HepG2 (cell line): ENCODE results near the gene VAC14. TPM values are rescaled to one million over a fixed set of nuclear protein-coding genes. Genes with fewer than 3 reads are reported as not detected.

ENCODE experiments used
- ASH2L ChIP-seq: fragments of 300-600, 200-600 bp; sonication (generic); IDR thresholded peaks from 2 replicates; pipeline ENCODE4 v1.7.0; 2017; ENCODE audit warnings: low read depth, mild to moderate bottlenecking, moderate library complexity, mixed read lengths, low read length; ENCODE audit not compliant: insufficient read length
- BORCS8-MEF2B ChIP-seq: sonication (generic); formaldehyde crosslinking; IDR thresholded peaks from 2 replicates; pipeline ENCODE4 v1.8.0; 2022; ENCODE audit warnings: mild to moderate bottlenecking, missing genetic modification reagents
- DRAP1 ChIP-seq: IDR thresholded peaks from 2 replicates; pipeline ENCODE4 v1.6.1; 2016; ENCODE audit warnings: missing genetic modification reagents, missing compliant biosample characterization
- FOSL2 ChIP-seq: sonication (generic); formaldehyde crosslinking; IDR thresholded peaks from 2 replicates; pipeline ENCODE4 v1.4.0; 2020; ENCODE audit warnings: missing genetic modification reagents
- MAX ChIP-seq: IDR thresholded peaks from 2 replicates; pipeline ENCODE4 v1.6.1; 2012; ENCODE audit warnings: inconsistent platforms
- PHF21A ChIP-seq: sonication (generic); formaldehyde crosslinking; IDR thresholded peaks from 2 replicates; pipeline ENCODE4 v1.5.0; 2020; ENCODE audit warnings: mild to moderate bottlenecking, missing genetic modification reagents
- SIN3B ChIP-seq: fragments of 150-350 bp; IDR thresholded peaks from 2 replicates; pipeline ENCODE4 v1.6.1; 2014; ENCODE audit warnings: low read length
- XRCC5 ChIP-seq: fragments of 200-400 bp; formaldehyde crosslinking; optimal IDR thresholded peaks from 2 replicates; pipeline ENCODE3; 2017; ENCODE audit warnings: mild to moderate bottlenecking, low read length
- ZBTB3 ChIP-seq: sonication (generic); formaldehyde crosslinking; IDR thresholded peaks from 2 replicates; pipeline ENCODE4 v1.4.0; 2020; ENCODE audit warnings: low read depth, mild to moderate bottlenecking, moderate library complexity, missing genetic modification reagents, borderline replicate concordance
- ZNF251 ChIP-seq: sonication (generic); formaldehyde crosslinking; IDR thresholded peaks from 2 replicates; pipeline ENCODE4 v1.9.0; 2021; ENCODE audit warnings: mild to moderate bottlenecking, missing genetic modification reagents
- ZNF382 ChIP-seq: sonication (generic); formaldehyde crosslinking; IDR thresholded peaks from 2 replicates; pipeline ENCODE4 v1.5.0; 2020; ENCODE audit warnings: missing genetic modification reagents, mild to moderate bottlenecking, borderline replicate concordance
- ZNF598 ChIP-seq: sonication (generic); formaldehyde crosslinking; IDR thresholded peaks from 2 replicates; pipeline ENCODE4 v1.5.1; 2020; ENCODE audit warnings: mild to moderate bottlenecking, missing genetic modification reagents, borderline replicate concordance
- ZNF777 ChIP-seq: sonication (generic); formaldehyde crosslinking; IDR thresholded peaks from 2 replicates; pipeline ENCODE4 v1.4.0; 2020; ENCODE audit warnings: missing genetic modification reagents
- ZNF780A ChIP-seq: sonication (generic); formaldehyde crosslinking; IDR thresholded peaks from 2 replicates; pipeline ENCODE4 v1.8.0; 2022; ENCODE audit warnings: mild to moderate bottlenecking, missing genetic modification reagents, moderate library complexity
- ZNF850 ChIP-seq: sonication (generic); formaldehyde crosslinking; conservative IDR thresholded peaks from 2 replicates; pipeline ENCODE4 v1.9.0; 2021; ENCODE audit warnings: mild to moderate bottlenecking, missing genetic modification reagents
- ZSCAN20 ChIP-seq: sonication (generic); formaldehyde crosslinking; IDR thresholded peaks from 2 replicates; pipeline ENCODE4 v1.4.0; 2020; ENCODE audit warnings: missing genetic modification reagents, mild to moderate bottlenecking, borderline replicate concordance
- polyA plus RNA-seq, 8 experiments: library from polyadenylated mRNA; depleted of rRNA in 3 of 8; stranded (reverse) in 7 of 8; unstranded in 1 of 8; fragments of >200 nt; fragmentation: Illumina TruSeq in 4 of 8; extraction: Trizol in 4 of 8; gene quantifications; 2 replicates each; pipeline versions ENCODE4 v1.2.1 to v1.2.3, GENCODE V29; 2011 to 2016; ENCODE audit warnings: low read depth in 4 of 8, missing spikeins in 1 of 8, mixed read lengths in 1 of 8; ENCODE audit not compliant: insufficient read depth in 1 of 8
- total RNA-seq, 5 experiments: library from RNA; depleted of rRNA; stranded (reverse); fragments of >200 nt; fragmentation: Illumina TruSeq; extraction: Trizol; gene quantifications; 2 replicates each; pipeline ENCODE4 v1.2.3, GENCODE V29; 2016; ENCODE audit warnings: low read depth in 1 of 5
- TF ChIP-seq, protein P1 (sequence below): sonication (generic); formaldehyde crosslinking; conservative IDR thresholded peaks from 2 replicates; pipeline ENCODE4 v1.8.0; 2022; ENCODE audit warnings: mild to moderate bottlenecking, moderate library complexity, missing genetic modification reagents
- TF ChIP-seq, protein P2 (sequence below): sonication (generic); formaldehyde crosslinking; IDR thresholded peaks from 2 replicates; pipeline ENCODE4 v1.9.0; 2021; ENCODE audit warnings: mild to moderate bottlenecking, missing genetic modification reagents
- TF ChIP-seq, protein P3 (sequence below): sonication (generic); formaldehyde crosslinking; IDR thresholded peaks from 2 replicates; pipeline ENCODE4 v1.8.1; 2022; ENCODE audit warnings: low read depth, mild to moderate bottlenecking, missing genetic modification reagents

VAC14 gene
- total and polyA plus RNA-seq, 2 of the 13 experiments (the other 11 are each of a cell fraction or from before 2014, with no cell fraction given), result 23.5 to 24.6 TPM

DNA sequence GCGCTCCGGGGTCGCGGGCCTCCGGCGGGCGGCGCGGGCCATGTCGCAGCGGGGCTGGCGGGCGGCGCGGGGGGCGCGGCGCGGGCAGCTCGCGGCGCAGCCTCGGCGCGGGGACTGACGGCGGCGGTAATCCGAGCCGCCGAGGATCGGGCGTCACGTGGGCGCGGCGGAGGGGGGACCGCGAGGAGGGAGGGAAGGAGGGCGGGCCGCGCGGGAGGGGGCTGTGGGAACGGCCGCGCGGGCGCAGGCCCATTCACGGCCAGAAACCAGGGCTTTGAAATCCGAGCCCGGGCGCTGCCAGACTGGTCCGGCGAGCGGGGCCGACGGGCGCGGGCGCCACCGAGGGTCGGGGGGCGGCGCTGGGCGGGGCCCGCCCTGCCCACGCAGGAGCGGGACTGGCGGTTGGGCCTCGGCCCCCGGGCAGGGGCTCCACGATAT lies 115.0 kb downstream of the VAC14 start, which contains the start of gene MTSS2 (continued):
- TF ChIP-seq, protein P1, sequence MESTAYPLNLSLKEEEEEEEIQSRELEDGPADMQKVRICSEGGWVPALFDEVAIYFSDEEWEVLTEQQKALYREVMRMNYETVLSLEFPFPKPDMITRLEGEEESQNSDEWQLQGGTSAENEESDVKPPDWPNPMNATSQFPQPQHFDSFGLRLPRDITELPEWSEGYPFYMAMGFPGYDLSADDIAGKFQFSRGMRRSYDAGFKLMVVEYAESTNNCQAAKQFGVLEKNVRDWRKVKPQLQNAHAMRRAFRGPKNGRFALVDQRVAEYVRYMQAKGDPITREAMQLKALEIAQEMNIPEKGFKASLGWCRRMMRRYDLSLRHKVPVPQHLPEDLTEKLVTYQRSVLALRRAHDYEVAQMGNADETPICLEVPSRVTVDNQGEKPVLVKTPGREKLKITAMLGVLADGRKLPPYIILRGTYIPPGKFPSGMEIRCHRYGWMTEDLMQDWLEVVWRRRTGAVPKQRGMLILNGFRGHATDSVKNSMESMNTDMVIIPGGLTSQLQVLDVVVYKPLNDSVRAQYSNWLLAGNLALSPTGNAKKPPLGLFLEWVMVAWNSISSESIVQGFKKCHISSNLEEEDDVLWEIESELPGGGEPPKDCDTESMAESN, result peak; percentile 77; the same call in 1 of the 2 replicates
- TF ChIP-seq BORCS8-MEF2B (CRISPR knock-in tag), result no peak
- TF ChIP-seq ZSCAN20 (CRISPR knock-in tag), result peak; percentile 18; the same call in 1 of the 2 replicates
- peak; percentile 54 for TF ChIP-seq ZNF777
- peak; percentile 64 for TF ChIP-seq PHF21A (CRISPR knock-in tag)
- no peak for TF ChIP-seq ZNF251 (CRISPR knock-in tag)
- no peak; the same call in 1 of the 2 replicates for TF ChIP-seq DRAP1 (CRISPR knock-in tag)
- no peak for TF ChIP-seq ZNF780A (CRISPR knock-in tag)
- no peak for TF ChIP-seq ZNF850
- TF ChIP-seq, protein P2, sequence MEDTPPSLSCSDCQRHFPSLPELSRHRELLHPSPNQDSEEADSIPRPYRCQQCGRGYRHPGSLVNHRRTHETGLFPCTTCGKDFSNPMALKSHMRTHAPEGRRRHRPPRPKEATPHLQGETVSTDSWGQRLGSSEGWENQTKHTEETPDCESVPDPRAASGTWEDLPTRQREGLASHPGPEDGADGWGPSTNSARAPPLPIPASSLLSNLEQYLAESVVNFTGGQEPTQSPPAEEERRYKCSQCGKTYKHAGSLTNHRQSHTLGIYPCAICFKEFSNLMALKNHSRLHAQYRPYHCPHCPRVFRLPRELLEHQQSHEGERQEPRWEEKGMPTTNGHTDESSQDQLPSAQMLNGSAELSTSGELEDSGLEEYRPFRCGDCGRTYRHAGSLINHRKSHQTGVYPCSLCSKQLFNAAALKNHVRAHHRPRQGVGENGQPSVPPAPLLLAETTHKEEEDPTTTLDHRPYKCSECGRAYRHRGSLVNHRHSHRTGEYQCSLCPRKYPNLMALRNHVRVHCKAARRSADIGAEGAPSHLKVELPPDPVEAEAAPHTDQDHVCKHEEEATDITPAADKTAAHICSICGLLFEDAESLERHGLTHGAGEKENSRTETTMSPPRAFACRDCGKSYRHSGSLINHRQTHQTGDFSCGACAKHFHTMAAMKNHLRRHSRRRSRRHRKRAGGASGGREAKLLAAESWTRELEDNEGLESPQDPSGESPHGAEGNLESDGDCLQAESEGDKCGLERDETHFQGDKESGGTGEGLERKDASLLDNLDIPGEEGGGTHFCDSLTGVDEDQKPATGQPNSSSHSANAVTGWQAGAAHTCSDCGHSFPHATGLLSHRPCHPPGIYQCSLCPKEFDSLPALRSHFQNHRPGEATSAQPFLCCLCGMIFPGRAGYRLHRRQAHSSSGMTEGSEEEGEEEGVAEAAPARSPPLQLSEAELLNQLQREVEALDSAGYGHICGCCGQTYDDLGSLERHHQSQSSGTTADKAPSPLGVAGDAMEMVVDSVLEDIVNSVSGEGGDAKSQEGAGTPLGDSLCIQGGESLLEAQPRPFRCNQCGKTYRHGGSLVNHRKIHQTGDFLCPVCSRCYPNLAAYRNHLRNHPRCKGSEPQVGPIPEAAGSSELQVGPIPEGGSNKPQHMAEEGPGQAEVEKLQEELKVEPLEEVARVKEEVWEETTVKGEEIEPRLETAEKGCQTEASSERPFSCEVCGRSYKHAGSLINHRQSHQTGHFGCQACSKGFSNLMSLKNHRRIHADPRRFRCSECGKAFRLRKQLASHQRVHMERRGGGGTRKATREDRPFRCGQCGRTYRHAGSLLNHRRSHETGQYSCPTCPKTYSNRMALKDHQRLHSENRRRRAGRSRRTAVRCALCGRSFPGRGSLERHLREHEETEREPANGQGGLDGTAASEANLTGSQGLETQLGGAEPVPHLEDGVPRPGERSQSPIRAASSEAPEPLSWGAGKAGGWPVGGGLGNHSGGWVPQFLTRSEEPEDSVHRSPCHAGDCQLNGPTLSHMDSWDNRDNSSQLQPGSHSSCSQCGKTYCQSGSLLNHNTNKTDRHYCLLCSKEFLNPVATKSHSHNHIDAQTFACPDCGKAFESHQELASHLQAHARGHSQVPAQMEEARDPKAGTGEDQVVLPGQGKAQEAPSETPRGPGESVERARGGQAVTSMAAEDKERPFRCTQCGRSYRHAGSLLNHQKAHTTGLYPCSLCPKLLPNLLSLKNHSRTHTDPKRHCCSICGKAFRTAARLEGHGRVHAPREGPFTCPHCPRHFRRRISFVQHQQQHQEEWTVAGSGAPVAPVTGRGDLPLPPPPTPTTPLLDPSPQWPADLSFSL (CRISPR knock-in tag), result no peak
- TF ChIP-seq SIN3B, result no peak
- no peak; the same call in 1 of the 2 replicates for TF ChIP-seq ZNF598
- peak; percentile 87 for TF ChIP-seq MAX
- TF ChIP-seq FOSL2 (CRISPR knock-in tag), result 0 out of 2 replicates have a peak, but pooled peaks have one; percentile 10
- TF ChIP-seq ZNF382 (CRISPR knock-in tag), result no peak
- no peak for TF ChIP-seq ZBTB3 (CRISPR knock-in tag)
- TF ChIP-seq, protein P3, sequence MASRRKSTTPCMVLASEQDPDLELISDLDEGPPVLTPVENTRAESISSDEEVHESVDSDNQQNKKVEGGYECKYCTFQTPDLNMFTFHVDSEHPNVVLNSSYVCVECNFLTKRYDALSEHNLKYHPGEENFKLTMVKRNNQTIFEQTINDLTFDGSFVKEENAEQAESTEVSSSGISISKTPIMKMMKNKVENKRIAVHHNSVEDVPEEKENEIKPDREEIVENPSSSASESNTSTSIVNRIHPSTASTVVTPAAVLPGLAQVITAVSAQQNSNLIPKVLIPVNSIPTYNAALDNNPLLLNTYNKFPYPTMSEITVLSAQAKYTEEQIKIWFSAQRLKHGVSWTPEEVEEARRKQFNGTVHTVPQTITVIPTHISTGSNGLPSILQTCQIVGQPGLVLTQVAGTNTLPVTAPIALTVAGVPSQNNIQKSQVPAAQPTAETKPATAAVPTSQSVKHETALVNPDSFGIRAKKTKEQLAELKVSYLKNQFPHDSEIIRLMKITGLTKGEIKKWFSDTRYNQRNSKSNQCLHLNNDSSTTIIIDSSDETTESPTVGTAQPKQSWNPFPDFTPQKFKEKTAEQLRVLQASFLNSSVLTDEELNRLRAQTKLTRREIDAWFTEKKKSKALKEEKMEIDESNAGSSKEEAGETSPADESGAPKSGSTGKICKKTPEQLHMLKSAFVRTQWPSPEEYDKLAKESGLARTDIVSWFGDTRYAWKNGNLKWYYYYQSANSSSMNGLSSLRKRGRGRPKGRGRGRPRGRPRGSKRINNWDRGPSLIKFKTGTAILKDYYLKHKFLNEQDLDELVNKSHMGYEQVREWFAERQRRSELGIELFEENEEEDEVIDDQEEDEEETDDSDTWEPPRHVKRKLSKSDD (CRISPR knock-in tag), result no peak
- no peak for TF ChIP-seq XRCC5
- no peak for TF ChIP-seq ASH2L
